GM18870 (cell line): ENCODE results near the gene SLC38A8.

Experiments
- ATAC-seq: cut with Tn5 transposase; IDR thresholded peaks from one replicate; pipeline ENCODE4 v1.9.1; 2021; ENCODE audit warnings: moderate library complexity; ENCODE audit not compliant: unreplicated experiment

The SLC38A8 gene

DNA sequence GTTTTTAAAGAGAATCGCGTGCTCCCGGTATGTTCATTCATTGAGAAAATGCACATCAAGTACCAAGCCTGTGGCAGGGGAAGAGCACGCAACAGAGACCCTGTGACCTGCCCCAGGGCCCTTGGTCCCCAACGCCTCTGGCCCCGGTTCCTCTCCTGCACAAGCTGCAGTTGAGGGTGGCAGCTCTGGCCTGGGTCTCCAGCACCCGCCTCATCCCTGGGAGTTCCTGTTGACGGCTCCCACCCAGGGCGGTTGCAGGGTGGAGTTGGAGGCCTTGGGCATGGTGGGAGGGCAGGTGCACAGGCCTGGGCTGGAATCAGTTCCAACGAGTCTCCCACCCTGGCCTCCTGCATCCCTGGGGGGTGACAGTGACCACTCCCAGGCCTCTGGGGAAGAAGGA lies 69.5 kb downstream of the SLC38A8 start:
- no peak for ATAC-seq

- ATAC-seq: no peak
Observed at GRCh38 chr16:83972256-83973008, 70.2 kb downstream of the SLC38A8 start.

- ATAC-seq: no peak
Observed at GRCh38 chr16:83971165-83972130, 71.1 kb downstream of the SLC38A8 start.

DNA sequence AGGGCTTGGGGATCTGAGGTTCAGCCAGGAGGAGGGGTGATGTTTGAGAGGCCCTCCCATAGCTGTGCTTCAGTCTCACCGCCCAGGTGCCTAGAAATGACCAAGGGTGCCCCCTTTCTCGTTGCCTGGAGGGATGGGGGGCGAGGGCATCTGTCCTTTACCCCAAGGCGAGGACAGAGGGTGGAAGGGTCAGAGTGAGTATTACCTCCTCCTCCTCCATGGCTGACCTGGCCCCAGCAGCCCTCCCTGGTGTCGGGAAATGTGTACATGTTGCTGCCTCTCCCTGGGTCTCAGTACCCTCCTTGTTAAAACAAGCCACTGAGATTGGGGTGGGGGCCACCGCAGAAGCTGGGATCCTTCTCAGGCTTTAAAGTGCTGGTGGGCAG lies 72.2 kb downstream of the SLC38A8 start:
- no peak for ATAC-seq

DNA sequence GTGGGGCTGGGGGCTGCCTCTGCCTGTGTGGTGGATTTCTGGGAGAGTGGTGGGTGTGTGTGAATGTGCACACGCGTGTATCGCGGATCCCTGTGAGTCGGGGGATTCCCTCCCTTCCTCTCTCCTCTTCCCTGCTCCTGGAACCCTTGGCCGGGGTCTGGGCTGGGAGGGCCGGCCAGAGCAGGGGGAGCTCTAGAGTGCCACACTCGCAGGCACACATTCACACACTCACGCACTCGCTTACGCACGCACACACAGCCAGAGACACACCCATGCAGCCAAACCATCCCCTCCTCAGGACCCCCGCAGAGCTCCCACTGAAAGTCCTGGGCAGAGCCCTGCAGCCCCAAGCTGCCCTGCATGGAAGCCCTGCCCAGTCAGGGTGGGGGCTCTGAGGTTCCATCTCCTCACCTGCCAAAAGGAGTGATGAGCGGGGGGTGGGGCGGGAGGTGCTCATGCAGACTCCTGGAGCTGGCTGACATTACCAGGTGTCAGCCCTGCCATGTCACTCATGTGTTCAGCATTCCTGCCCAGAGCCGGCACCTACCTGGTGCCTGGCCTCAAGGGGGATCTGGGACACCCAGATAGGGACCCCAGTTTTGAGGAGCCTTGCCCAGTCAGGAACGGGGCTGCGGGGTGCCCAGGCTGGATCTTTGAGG lies 72.7 kb downstream of the SLC38A8 start:
- no peak for ATAC-seq

DNA sequence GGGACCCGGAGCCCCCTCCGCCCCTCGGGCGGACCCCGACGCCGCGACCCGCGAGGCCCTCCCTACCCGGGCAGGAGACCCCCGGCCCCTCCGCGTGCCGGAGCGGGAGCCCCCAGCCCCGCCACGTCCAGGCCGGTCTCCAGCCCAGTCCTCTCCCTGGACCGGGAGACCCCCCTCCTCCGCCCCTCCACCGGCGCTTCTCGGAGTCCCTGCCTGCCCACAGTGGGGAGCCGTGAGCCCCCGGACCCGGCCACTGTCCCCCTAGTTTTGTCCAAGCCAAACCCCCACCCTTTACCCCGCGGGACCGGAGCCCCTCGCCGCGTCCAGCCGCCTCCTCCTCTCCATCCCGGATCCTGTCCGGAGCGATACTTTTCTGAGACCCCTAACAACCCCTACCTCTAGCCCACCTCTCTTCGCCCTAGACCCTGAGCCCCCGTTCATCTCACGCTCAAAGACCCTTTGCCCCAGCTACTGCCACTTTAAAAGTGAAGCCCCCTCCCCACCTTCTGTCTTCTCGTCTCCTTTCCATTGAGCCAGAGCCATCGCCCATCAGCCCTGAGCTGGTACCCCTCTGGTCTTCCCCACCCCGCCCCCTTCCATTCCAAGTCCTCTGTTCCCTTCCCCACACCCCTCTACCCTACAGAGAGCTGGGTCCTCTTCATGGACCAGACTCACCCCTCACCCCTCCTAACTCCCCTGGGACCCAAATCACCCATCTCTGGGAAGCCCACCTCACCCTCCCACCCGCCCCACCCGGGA lies 73.5 kb downstream of the SLC38A8 start:
- ATAC-seq: no peak

DNA sequence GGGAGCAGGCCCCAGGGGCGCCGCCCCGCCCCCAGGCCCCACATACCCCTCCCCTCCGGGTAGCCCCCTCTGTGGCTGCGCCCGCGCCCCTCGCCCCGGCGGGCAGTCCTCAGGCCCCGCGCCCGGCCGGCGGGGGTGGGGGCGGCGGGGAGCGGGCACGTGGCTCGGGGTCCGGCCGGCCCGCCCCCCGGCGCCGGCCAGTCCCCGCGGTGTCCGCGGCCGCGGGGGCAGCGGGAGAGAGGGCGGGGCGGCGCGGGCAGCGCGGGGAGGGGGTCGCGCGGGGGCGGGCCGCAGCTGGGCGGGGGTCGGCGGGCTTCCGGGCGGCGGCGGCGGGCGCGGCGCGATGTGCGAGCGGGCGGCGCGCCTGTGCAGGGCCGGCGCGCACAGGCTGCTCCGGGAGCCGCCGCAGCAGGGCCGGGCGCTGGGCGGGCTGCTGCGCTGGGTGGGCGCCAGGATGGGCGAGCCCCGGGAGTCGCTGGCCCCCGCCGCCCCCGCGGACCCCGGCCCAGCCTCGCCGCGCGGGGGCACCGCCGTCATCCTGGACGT lies 74.2 kb downstream of the SLC38A8 start:
- no peak for ATAC-seq

- no peak for ATAC-seq
Observed at GRCh38 chr16:83967838-83968305, 74.7 kb downstream of the SLC38A8 start, which contains the start of gene NECAB2. NECAB2 (plus strand) TSS chr16:83968244; CDS start chr16:83968649, 405 bp downstream.

GRCh38 chr16:83967091-83967490 lies 75.5 kb downstream of the SLC38A8 start:
- ATAC-seq: no peak

DNA sequence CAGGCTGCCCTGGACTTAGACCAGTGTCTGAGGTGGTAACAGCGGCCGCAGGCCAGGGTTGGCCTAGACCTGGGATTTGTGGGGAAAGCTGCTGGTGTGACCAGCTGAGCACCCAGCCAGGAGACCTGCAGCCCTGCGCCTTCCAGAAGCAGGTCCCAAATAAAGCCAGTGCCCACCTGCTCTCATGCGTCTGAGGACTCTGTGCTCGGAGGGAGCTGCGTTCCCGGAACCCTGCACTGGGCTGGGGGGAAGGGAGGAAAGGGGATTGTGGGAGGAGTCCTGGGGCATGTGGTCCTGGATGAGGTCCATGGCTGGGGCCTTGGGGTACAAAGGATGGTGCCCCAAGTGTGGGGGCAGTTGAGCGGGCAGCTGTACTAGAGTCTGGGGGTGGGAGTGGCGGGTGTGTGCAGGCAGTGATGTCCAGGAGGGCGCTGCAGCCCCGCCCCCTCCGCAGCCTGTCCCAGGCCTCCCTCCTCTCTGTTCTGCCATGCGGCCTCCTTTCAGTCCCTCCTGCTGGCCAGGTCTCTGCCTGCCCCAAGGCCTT lies 76.4 kb downstream of the SLC38A8 start:
- no peak for ATAC-seq

GRCh38 chr16:83965444-83966152 lies 77.0 kb downstream of the SLC38A8 start:
- ATAC-seq: no peak

GRCh38 chr16:83964684-83965443 lies 77.7 kb downstream of the SLC38A8 start:
- ATAC-seq: no peak

DNA sequence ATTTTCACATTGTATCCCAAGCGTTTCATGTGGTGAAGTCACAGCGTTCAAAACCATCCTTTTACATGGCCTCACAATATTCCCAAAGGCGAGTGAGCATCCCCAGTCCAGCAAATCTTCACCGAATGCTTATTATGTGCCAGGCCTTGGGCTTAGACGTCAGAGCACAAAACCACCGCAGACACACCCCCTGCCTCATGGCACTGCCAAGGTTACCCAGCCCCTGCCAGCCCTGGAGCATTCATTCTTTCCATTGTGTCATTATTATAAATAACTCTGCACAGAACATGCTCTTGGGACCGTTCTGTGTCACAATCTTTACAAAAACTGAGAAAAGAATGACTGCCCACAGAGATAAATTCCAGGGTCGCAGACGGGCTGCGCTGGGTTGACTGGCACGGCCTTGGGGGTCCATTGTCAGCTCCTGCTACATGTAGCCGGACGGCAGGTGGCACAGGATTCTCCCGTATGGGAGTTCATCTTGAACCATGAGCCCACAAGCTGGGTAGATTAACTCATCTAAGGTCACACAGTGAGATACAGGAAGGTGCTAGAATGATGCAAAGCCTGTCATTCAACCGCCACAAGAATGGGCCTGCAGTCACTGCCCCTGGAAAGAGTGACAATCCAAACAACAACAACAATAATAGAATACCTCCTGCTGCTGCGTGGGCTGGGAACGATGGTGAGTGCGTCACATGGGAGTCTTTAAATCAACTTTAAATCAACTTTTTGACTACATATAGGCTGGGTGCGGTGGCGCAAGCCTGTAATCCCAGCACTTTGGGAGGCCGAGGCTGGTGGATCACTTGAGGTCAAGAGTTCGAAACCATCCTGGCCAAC lies 79.1 kb downstream of the SLC38A8 start:
- no peak for ATAC-seq

GRCh38 chr16:83961591-83961990 lies 81.0 kb downstream of the SLC38A8 start:
- no peak for ATAC-seq

DNA sequence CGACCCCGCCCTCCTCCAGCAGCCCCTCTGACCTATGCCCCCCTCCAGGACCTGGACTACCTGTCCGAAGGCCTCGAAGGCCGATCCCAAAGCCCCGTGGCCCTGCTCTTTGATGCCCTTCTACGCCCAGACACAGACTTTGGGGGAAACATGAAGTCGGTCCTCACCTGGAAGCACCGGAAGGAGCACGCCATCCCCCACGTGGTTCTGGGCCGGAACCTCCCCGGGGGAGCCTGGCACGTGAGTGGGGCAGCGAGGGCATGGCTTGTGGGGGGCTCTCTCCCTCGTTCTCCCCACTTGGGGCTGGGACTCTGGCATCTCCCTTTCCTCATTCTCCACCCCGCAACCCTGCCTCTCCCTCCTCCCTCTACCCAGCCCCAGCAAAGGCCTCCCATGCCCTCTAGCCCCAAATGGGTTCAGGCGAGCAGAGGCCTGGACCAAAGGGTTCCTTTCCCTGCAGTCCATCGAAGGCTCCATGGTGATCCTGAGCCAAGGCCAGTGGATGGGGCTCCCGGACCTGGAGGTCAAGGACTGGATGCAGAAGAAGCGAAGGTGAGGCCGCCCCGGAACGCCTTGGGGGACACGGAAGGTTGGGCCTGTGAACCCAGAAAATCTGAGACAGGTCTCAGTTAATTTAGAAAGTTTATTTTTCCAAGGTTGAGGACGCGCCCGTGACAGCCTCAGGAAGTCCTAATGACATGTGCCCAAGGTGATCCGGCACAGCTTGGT lies 81.9 kb downstream of the SLC38A8 start:
- no peak for ATAC-seq
